Stimulated activated CD4-positive, alpha-beta T cell treated with anti-CD3 and anti-CD28 coated beads, Interleukin-4, amount 100 ng/mL, for 4 hours (primary cell): Measurements from ENCODE around the gene RNF151.
A peak's percentile ranks its signal among the peaks of the same experiment; 100 is the strongest.

ENCODE experiments used
- DNase-seq, 2 experiments: peaks; one replicate each; pipeline ENCODE4 v3.0.0-alpha.2; 2020

The RNF151 gene

DNA sequence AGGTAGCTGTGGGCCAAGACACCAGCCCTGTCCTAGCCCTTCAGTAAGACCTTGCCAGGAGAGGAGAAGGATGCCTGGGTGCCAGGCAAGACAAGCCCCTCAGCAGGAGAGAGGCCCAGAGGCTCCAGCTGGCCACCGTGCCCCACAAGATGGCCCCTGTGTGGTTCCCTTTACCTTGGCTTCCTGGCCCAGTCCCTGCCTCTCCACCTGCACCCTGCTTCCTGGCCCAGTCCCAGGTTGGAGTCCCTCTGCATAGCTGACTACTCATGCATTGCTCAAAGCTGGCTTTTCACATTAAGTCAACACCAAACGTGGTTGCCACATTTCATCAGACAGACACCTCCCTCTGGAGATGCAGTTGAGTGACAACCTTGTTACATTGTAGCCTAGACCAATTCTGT is 27.1 kb downstream of the RNF151 start:
- no peak for DNase-seq

DNA sequence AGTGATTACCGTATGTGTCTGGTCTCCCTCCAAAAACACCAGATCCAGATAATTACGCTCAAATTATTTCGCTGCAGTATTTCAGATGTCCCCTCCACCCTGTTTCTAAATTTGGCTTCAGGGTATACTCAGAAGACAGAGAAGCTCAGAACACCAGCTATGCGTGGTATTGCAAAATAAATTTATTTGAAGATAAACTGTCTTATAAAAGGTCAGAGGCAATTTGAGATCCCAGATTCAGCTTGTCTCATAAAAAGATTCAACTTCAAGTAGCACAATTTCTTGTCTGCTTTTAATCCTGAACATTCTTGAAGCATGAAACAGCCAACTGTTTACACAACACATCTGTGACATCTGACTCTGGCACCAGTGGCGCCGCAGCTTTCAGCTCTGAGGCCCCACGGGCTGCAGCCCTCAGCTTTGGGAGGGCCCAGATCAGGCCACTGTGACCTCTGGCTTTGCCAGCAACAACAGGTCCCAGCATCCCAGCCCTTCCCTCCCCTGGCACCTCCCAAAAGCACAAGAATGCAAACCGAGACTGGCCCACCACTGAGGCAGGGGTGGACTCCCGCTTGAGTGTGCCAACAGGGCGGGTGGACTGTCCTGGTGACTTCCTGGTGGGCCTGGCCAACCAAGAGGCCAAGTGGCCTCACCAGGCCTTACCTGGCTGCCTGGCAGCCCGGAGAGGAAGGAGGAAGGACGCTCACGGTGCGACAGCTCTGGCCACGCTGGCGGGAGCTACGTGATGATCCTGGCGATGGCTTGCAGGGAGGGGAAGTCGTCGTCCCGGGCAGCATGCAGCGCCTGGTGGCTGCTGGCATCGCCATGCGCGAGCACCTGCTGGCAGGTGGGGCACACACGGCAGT is 31.1 kb downstream of the RNF151 start:
- no peak for DNase-seq

DNA sequence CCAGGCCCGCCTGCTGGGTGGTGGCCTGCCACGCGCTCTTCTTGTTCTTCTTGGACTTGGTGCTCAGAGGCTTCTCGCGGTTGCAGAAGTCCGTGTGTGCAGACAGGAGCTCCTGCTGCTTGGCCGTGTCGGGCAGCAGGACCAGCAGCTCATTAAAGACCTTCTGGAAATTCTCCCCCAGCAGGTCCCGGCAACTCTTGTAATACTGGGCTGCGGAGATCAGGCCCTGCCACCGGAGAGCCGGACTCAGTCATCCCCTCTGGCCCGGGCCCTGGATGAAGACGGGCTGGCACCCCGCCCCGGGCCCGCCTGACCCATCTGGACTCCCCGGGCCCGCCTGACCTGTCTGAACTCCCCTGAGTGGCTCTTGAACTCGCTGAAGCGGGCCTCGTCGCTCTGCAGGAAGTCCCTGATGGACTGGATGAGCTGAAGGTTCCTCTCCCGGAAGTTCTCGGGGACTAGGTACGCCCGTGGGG is 31.7 kb downstream of the RNF151 start:
- DNase-seq = no peak

DNA sequence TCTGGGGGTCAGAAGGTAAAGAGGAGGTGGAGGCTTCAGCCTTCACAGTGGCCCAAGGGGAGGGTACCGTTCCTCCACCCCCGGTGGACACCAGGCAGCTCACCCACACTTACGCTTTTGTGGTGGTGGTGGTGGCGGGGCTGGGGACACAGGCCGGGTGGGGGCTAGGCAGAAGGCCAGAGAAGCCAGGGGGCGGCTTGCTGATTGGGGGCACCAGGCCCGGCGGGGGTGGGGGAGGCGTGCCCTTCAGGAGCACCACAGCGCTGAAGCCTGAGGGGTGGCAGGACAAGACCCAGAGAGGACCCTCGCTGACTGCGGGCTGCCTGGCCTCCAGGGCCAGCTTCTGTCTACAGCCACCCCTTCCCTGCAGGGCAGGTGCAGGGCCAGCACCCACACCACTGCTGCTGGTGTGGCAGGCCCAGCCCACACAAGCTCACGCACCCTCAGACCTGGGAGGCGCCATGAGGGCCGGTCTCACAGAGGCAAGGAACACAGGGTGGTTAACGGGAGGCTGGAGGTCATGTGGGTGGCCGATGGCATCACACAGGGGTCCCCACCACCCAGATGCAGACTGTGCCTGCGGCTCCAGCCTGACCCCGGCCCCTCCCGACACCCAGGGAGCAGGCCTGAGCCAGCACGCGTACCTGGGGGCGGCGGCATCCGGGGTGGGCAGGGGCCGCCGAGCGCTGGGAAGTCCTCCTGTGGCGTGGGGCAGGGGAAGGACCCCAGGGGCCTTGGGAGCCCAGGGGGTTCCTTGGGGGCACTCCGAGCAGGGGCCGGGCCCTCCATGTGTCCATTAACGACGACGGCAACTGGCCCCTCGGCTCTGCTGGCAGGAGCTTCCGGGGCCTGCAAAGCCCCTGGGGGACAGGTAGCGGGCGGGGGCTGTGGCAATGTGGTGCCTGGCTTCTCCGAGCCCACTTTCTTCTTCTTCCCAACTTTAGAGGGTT is 32.5 kb downstream of the RNF151 start:
- DNase-seq = no peak

DNA sequence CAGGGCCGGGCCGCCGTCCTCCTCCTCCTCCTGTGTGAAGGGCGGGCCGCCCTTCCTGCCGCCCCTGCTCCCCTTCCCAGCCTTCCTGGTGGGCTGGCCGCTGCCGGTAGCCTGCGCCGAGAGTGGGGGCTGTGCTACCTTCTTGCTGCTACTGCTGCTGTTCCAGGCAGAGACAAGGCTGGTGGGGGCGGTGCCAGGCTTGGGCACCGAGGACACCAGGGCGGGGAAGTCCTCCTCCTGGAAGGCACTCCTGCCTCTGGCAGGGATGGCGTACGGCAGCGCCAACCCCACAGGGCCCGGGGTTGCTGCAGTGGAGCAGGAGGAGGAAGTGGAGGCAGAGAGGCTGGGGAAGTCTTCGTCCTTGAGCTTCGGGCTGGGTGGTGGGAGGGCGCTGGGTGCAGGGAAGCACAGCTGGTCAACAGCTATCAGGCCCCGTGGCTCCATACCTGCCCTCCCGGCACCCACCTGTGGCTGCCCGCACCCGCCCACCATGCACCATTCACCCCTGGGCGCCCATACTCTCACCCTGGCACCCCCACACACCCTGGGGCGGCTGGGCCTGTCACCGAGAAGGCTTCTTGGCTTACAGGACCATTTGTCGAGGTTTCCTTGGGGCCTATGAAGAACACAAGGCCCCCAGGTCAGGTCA is 33.3 kb downstream of the RNF151 start:
- DNase-seq = no peak

DNA sequence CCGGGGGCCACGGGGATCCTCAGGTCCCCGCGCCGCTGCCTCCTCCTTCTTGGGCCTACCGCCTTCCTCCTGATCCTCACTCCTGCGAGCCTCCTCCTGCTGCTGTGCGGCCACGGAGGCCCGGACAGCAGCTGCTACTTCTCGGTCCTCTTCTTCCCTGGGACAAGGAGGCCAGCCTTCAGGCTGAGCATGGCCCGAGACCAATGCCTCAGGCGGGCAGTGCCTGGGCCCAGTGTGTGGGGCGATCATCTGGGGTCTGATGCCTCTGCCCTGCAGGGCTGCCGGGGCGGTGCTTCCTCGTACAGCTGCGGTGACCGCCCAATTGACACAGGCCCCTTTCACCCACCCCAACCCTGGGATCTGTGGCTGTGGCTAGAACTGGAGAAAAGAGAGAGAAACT is 34.4 kb downstream of the RNF151 start:
- DNase-seq = no peak

DNA sequence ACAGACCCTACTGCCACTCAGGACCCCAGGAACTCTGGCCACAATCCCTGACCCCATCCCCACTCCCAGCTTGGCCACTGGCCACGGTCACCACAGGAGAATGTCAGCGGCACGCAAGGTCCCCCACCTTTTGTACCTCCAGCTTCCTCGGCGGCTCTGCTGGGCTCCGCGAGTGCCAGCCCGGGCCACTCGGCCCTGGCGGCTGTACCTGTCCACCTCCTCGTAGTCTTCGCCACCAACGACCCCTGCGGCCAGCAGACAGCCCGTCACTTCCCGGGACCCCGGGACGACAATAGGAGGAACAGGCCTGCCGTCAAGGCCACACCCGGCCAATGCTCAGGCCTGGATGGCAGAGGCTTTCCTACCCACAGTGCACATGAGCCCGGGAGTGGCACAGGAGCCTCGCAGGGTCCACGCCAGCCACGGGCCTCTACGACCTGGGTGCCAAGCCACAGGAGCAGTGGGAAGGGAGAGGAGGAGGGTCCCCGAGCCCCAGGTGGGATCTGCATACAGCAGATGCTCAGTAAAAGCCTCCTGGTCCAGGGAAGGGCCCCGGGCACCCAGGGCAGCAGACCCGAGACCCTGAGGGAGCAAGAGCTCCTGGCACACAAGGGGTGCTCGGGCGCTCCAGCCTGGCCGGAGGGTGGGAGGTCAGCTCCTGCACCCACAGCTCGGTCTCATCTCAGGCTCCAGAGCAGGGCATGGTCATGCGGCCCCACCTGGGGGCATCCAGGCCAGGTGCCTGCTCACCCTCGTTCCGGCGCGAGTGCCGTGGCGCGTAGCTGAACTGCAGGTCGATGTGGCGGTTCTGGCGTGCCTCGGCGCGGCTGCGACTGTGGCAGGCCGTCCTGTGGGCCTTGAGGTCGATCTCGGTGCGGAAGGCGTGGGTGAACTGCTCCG is 35.0 kb downstream of the RNF151 start:
- DNase-seq = no peak

DNA sequence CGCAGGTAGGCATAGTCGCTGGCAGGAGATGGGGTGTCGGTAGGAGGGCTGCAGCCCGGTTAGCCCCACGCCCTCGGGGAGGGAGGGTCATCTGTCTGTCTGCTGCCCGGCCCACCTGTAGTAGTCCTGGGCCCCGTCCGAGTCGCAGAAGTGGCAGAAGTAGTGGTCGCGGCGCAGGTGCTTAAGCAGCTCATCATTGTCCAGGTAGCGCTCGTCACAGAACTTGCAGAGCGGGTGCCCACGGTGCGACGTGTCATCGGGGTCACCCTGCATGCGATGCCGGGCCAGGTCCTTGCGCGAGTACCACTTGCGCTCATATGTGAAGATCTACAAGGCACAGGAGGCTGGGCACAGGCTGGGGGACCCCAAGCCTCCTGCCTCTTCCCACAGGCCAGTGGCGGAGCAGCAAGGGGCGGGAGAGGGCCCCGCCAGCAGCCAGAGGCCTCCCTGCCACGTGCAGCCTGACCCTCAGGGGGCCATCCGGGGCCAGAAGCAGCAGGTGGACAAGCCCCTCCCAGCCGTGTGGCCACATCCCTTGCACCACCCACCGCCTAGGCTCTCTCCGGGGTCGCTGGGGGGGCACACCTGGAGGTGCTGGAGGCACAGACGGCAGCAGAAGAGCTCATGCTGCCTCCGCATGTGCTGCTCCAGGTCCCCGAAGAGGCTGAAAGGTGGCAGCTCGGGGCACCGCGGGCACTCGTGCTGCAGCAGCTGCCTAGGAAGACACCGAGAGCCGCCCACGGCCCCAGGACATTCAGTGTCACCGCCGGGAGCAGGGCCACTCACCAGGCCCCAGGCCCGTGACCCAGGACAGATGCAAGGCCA is 36.0 kb downstream of the RNF151 start:
- DNase-seq = no peak

DNA sequence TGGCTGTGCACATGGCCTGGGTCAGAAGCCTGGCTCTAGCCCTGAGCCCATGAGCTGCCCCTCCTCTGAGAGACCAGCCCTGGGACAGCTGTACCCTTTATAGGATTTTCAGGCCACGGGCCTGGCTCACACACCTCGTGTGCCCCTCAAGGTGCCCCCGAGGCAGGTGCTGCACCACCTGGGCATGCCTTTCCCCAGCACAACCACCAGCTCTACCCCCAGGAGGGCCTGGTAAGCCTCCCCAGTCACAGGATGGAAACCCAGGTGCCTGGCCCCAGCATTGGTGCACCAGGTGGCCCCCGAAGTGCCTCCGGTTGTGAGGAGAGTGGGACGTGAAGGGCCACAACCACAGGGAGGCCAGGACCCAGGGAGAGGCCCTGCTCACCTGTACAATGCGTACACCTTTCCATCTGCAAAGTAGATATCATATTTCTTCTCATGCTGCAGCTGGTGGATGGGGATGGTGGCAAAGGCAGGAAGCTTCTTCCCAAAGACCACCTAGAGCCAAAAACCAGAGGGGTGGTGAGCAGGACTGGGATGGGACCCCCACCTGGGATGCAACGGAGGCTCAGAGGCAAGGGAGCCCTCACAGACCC is 36.7 kb downstream of the RNF151 start:
- no peak for DNase-seq

DNA sequence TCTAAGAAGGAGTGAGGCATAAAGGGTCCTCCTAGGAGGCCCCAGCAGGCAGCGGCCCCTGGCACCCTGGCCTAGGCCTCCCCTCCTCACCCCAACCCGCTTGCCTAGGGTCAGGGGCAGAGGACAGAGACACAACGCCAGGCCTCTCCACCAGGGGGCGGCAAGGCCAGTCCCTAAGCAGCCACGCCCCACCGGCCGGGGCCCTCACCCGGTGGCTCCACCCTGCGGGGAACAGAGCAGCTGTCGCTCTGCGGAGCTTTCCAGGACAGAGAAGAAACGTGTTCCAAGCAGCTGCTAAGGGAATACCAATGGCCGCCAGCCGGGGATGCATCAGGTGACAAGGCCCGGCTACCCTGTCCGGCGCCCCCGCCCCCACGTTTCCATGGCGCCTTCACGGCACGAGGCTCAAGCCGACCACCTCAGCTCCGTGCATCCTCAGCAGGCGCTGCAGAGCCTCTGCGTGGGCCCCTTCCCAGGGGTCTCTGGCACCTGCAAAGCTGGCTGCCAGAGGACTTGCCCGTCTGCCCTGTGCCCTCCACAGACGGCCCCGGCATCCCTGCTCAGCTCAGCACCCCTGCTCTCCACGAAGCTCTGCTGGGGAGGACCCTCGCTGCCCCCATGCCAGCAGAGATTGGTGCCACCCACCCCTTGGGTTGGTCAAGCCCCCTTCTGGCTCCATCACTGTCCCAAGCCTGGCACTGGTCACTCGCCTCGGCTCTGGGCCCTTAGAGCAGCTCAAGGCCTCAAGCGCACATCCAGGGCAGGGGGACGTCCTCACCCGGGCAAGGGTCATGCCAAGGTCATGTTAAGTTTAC is 37.4 kb downstream of the RNF151 start:
- peak; percentile 75 to 84 for DNase-seq

DNA sequence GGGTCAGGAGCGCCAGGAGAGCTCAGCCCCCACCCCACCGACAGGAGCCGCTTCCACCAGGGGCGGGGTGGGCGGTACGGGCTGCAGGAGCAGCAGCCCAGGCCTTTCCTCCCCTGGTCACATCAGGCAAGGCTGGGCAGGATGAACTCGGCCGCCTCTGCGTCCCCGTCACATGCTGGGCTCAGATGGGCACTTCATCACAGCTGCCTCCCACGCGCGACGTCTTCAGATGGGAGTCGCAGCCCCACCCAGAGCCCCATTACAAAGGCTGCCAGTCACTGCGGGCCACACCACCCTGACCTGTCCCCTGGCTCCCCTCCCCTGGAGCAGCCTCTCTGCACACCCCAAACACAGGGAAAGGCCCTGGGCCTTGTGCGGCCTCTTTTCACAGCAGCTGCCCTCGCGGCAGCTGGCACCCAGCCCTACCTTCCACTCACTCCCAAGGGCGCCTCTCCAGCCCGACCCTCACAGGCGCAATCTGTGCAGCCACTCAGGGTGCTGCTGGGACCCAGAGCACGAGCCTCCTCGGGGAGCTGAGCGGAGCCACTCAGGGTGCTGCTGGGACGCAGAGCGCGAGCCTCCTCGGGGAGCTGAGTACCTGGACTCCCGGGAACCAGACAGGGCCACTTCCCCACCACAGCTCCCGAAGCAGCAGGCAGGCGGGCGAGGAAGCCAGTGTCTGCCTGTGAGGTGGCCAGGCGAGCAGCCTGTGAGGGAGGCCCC is 38.3 kb downstream of the RNF151 start:
- DNase-seq = no peak

DNA sequence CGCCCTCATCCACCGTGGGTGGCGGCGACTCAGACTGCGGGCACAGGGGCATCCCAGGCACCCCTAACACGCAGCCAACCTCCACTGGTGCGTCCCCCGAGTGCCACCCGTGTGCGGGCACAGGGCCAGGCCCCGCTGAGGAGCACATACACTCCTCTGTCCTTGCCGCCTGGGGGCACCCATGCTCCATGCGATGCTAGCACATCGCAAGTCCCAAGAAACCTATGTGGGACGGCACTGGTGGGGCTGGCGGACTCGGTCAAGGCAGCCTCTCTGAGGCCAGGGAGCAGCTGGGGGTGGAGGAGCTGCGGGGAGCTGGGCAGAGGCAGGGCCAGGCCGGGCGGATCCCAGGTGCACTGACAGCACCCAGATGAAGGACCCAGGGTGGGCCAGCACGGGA is 39.0 kb downstream of the RNF151 start:
- no peak for DNase-seq

DNA sequence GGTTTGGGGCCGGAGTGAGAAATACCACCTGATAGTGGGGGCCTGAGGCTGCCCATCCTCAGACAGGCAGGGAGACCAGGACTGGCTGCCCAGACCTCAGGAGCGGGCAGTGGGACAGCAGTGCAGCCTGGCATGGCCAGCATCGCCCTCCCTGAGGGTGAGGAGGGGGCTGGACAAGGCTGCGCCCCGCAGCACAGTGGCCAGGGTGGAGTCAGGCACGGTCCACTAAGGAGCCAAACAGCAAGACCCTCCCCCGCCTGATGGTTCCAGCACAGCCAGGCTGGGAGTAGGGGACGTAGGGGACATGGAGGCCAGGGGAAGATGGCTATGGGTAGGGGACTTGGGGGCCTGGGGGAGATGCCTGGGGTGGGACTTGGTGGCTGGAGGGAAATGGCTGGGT is 39.7 kb downstream of the RNF151 start:
- no peak for DNase-seq

DNA sequence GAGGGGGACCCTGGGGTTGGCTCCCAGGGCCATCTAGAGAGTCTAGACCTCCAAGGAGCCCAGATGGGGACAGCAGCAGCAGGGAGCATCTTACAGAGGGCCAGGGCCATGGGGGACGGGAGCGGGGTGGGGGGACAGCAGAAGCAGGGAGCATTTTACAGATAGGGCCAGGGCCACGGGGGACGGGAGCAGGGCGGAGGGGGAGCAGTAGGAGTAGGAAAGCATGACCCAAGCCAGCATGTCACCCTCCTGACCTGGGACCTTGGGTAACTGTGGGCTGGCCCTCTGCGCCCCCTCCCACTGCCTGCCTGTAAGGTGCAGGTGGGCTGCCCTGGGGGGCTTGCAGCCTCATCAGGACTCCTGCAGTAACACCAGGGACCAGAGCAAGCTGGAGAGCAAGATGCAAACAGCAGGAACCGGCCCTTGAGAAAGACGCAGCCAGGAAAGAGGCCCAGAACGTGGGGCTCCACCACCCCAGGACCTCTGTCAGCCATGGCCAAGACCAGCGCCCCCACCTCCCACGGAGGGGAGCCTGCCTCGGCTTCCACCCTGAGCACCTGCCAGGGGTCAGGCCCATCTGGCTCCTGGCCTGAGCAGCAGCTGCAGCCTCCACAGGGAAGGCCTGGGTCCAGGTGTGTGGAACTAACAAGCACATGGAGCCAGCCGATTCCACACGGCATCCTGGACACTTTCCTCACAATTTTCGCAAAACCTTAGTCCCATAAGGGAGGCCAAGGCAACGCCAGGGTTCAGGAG is 40.6 kb downstream of the RNF151 start:
- DNase-seq = no peak

DNA sequence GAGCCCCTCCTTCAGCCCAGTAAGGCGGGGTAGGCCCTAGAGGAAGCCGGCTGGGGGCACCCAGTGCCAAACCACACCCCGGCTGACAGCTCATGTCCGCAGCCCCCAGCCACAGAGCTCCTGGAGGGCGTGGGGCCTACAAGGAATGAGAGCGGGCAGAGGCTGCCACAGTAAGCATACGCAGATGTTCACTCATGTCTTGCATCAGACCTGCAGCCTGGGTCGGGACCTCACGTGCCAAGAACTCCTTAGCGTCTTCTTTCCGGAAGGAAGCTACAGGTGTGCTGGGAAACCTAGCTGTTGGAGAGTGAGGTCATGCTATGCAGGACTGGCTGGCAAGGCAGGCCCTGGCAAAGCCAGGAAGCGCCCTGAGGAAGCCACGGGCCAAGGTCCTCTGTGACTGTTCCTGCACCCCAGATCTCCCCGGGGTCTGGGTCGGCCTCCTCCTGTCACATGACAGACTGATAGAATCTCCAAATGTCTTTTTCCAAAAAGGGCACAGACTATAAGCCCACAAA is 41.4 kb downstream of the RNF151 start:
- DNase-seq = no peak

DNA sequence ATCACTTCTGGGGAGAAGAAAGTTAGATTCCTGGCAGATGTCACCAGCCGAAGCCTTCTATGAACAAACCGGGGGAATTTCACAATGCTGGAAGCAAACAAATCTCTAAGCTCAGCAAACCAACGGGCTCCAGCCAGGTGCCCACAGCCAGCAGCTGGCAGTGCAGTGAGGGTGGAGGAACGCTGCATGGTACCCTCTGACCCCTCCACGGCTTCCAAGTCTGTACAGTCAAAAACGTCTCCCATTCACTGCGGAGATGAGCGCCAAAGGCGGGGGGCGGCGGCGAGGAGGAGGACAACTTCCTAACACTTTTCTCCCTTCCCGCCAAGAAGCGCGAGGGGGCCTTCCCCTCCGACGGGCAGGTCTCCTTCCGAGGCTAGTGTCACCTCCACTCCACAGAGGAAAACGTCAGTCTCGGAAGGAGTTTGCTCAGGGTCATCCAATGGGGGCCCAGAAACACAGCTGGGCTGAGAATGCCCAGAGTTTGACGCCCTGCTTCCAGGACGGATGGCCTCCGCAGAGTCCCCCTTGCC is 42.0 kb downstream of the RNF151 start:
- DNase-seq = no peak

DNA sequence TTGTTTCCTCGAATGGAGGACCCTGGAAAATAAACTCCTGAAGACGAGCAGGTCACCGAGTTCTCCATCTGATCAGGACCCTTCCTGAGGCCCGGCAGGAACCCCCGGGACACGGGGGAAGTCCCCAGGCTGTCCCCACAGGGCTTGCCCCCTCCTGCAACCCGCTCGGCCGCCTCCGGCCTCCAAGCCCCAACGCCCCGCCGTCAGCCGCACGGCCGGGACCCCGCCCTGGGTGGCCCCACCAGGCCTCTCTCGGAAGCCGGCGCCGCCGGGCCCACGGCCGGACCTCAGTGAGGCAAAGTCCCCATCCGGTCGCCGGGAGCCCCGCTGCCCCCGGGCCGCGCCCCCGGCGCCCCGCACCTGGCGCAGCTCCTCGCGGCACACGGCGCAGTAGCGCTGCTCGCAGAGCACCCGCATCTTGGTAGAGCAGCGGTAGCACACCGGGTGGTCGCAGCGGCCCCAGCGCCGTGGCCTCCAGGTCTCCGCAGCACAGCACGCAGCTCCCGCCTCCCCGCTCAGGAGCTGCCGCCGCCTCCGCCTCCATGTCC is 42.6 kb downstream of the RNF151 start:
- DNase-seq = no peak
